HG02981 (cell line): ENCODE data around the gene PRSS12.
"Not testable (repeated sequence)": the region's sequence is repeated elsewhere in the genome, so short reads cannot be mapped to it uniquely, and the experiment has no call there.

Experiments
- ATAC-seq: cut with Tn5 transposase; IDR thresholded peaks from one replicate; pipeline ENCODE4 v1.9.1; 2021; ENCODE audit warnings: mild to moderate bottlenecking, moderate library complexity; ENCODE audit not compliant: unreplicated experiment

PRSS12 gene

GRCh38 chr4:118327554-118328241 lies 25.1 kb downstream of the PRSS12 start:
- ATAC-seq, result no peak

GRCh38 chr4:118326585-118326984 lies 26.2 kb downstream of the PRSS12 start:
- ATAC-seq, result no peak

GRCh38 chr4:118325431-118325830 lies 27.4 kb downstream of the PRSS12 start:
- no peak for ATAC-seq

GRCh38 chr4:118322831-118323502 lies 29.8 kb downstream of the PRSS12 start:
- no peak for ATAC-seq

- no peak for ATAC-seq
Observed at GRCh38 chr4:118318931-118319330, 33.9 kb downstream of the PRSS12 start.

GRCh38 chr4:118317691-118318090 lies 35.1 kb downstream of the PRSS12 start:
- no peak for ATAC-seq

GRCh38 chr4:118314221-118314620 lies 38.6 kb downstream of the PRSS12 start:
- ATAC-seq, result no peak

GRCh38 chr4:118313098-118313497 lies 39.7 kb downstream of the PRSS12 start:
- no peak for ATAC-seq

- no peak for ATAC-seq
Observed at GRCh38 chr4:118308306-118309030, 44.3 kb downstream of the PRSS12 start.

GRCh38 chr4:118307643-118308042 lies 45.2 kb downstream of the PRSS12 start:
- no peak for ATAC-seq

- not testable (repeated sequence) for ATAC-seq
Observed at GRCh38 chr4:118299619-118300018, 53.2 kb downstream of the PRSS12 start.

- ATAC-seq, result no peak
Observed at GRCh38 chr4:118296729-118297128, 56.1 kb downstream of the PRSS12 start.

GRCh38 chr4:118290951-118291350 lies 61.9 kb downstream of the PRSS12 start:
- no peak for ATAC-seq

GRCh38 chr4:118289794-118290193 lies 63.0 kb downstream of the PRSS12 start:
- ATAC-seq, result no peak

GRCh38 chr4:118287711-118288451 lies 64.9 kb downstream of the PRSS12 start:
- ATAC-seq, result no peak

GRCh38 chr4:118286685-118287084 lies 66.1 kb downstream of the PRSS12 start:
- ATAC-seq, result no peak

- no peak for ATAC-seq
Observed at GRCh38 chr4:118285931-118286330, 66.9 kb downstream of the PRSS12 start.

GRCh38 chr4:118284169-118284568 lies 68.6 kb downstream of the PRSS12 start:
- ATAC-seq, result peak; percentile 47

GRCh38 chr4:118282692-118283091 lies 70.1 kb downstream of the PRSS12 start:
- no peak for ATAC-seq

GRCh38 chr4:118281611-118282442 lies 71.0 kb downstream of the PRSS12 start:
- no peak for ATAC-seq
